ENCODE data around the gene GJB6.
A peak's percentile ranks its signal among the peaks of the same experiment; 100 is the strongest.

GJB6 gene

DNA sequence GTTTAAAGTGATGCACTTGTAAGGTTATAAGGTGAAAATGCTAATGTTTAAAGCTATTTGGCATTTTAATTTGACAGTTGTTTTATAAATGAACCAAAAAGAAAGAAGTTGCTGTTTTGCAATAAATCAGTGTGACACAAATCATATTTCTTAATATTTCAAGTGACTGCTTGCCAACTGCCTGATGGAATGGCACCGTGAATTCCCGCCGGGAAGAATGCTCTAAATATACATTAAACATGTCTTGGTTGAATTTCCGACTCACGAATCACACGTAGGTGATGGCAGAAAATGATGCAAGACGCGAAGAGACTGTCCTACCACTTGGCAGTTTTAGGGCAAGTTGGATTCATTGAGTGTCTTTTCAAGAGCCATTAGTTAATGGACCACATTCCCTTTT lies 36.3 kb downstream of the GJB6 start:
- no peak for DNase-seq (ENCODE audit: extremely low spot score)
- ChIA-PET CTCF (interaction anchor here (0.6 to 2.1 kb wide), 2 partner anchors 10 to 730 kb away, joined by 3 to 7 read pairs; no protein-coding TSS in a partner anchor), POLR2A (no interaction called here)
- TF ChIP-seq ARNT (IDR thresholded peaks at IDR 0.05) (no peak), FOXK2 (IDR thresholded peaks at IDR 0.05) (no peak), CTBP1 (IDR thresholded peaks at IDR 0.05; ENCODE audit: borderline replicate concordance) (no peak), NFRKB (IDR thresholded peaks at IDR 0.05) (no peak), TARDBP (IDR thresholded peaks at IDR 0.05) (no peak)

DNA sequence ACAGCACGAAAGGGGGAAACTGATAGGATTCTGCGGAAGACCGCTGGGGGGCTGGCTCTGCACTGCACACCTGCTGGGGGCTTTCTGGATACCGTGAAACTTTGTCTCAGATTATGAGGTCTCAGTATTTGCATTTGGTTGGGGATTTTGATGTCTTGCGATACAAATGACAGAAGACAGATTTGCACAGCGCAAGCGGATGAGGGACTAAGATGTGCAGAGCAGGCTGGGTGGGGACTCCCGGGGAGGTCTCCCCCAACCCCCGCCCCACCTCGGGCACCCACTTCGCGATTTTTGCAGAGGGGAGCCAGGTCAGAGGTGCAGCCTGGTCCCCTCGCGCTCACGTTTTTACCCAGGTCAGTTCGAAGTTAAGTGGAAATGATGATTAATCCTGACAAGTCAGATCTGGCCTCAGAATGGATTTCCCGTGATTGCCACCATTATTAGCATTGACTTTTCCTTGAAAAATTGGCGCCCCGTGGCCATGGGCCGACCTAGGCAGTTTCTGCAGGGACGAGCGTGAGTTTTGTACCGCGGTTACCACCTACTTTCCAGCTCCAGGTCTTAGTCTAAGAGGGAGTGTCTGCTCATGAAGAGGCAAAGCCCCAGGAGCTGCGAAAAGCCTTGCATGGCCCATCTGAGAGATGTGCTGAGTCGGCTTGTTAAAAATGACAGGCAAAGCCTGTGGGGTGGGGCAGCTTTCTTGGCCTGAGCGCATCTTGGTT lies 38.0 kb downstream of the GJB6 start:
- no peak for DNase-seq (ENCODE audit: extremely low spot score)
- CTCF ChIA-PET = no interaction called here
- no peak for TF ChIP-seq SP1 (IDR thresholded peaks at IDR 0.05)
- no peak for TF ChIP-seq NFRKB (IDR thresholded peaks at IDR 0.05)
- POLR2A ChIA-PET = no interaction called here

DNA sequence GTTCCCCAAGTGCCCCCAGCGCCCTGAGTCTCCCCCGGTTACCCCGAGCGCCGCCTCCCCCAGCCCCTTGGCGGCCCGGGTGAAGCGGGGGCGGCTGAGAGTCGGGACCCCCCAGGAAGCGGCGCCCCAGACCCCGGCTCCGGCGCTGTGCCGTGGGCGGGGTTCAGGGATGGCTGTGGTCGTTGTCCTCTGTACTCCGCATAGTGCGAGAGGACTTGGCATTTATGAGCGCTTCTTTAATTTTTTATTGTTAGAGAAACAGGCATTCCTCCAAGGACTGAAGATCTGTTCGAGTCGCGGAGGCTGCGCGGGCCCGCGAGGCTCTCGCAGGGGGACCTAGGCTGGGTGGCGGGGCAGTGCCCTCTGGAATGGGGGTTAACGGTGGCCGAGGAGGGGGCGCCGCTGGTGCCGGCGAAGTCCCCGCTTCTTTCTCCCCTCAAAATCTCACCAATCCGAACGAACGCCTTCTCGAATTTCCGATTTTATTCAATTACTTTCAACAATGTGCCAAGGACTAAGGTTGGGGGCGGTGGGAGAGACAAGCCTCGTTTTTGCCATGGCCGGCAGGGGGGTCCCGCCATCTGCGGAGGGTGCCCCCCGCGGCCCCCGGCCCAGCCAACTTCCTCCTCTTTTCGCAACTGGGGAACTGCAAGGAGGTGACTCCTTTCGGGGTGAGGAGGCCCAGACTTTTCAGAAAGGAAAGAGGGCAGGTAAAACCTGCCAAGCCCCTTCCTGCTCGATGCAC lies 38.8 kb downstream of the GJB6 start:
- ChIA-PET POLR2A (no interaction called here), CTCF (no interaction called here)
- DNase-seq (ENCODE audit: extremely low spot score) = no peak
- TF ChIP-seq ELF4 (IDR thresholded peaks at IDR 0.05) (no peak), ZNF384 (IDR thresholded peaks at IDR 0.05) (no peak), TARDBP (IDR thresholded peaks at IDR 0.05) (no peak), ARNT (IDR thresholded peaks at IDR 0.05) (no peak), BHLHE40 (IDR thresholded peaks at IDR 0.05; ENCODE audit: borderline replicate concordance) (no peak), LEF1 (IDR thresholded peaks at IDR 0.05; ENCODE audit: borderline replicate concordance) (no peak), NFRKB (IDR thresholded peaks at IDR 0.05) (no peak), SP1 (IDR thresholded peaks at IDR 0.05) (no peak), L3MBTL2 (conservative IDR thresholded peaks at IDR 0.05) (no peak), FOXA1 (IDR thresholded peaks at IDR 0.05) (no peak), FOXK2 (IDR thresholded peaks at IDR 0.05) (no peak), FOXM1 (IDR thresholded peaks at IDR 0.05; ENCODE audit: borderline replicate concordance) (no peak), CTBP1 (IDR thresholded peaks at IDR 0.05; ENCODE audit: borderline replicate concordance) (no peak), SUZ12 (IDR thresholded peaks at IDR 0.05) (no peak), HDGF (IDR thresholded peaks at IDR 0.05; ENCODE audit: borderline replicate concordance) (no peak)
- TF ChIP-seq, protein P1, sequence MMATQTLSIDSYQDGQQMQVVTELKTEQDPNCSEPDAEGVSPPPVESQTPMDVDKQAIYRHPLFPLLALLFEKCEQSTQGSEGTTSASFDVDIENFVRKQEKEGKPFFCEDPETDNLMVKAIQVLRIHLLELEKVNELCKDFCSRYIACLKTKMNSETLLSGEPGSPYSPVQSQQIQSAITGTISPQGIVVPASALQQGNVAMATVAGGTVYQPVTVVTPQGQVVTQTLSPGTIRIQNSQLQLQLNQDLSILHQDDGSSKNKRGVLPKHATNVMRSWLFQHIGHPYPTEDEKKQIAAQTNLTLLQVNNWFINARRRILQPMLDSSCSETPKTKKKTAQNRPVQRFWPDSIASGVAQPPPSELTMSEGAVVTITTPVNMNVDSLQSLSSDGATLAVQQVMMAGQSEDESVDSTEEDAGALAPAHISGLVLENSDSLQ (IDR thresholded peaks at IDR 0.05) = no peak

DNA sequence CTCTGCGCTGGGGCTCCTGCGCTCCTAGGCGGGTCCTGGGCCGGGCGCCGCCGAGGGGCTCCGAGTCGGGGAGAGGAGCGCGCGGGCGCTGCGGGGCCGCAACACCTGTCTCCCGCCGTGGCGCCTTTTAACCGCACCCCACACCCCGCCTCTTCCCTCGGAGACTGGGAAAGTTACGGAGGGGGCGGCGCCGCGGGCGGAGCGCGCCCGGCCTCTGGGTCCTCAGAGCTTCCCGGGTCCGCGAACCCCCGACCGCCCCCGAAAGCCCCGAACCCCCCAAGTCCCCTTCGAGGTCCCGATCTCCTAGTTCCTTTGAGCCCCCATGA lies 39.3 kb downstream of the GJB6 start, which contains the start of gene GJB2:
TSS of gene GJB2 (minus strand) at position 103 of the 326 bp plus-strand sequence. CDS start 3,357 bp downstream, outside the sequence.
- CTCF ChIA-PET = no interaction called here
- no peak for DNase-seq (ENCODE audit: extremely low spot score)
- TF ChIP-seq LEF1 (IDR thresholded peaks at IDR 0.05; ENCODE audit: borderline replicate concordance) (no peak), FOXA1 (IDR thresholded peaks at IDR 0.05) (no peak), TARDBP (IDR thresholded peaks at IDR 0.05) (no peak), FOXM1 (IDR thresholded peaks at IDR 0.05; ENCODE audit: borderline replicate concordance) (no peak), HDGF (IDR thresholded peaks at IDR 0.05; ENCODE audit: borderline replicate concordance) (no peak), BHLHE40 (IDR thresholded peaks at IDR 0.05; ENCODE audit: borderline replicate concordance) (no peak), L3MBTL2 (conservative IDR thresholded peaks at IDR 0.05) (no peak), ELF4 (IDR thresholded peaks at IDR 0.05) (no peak), ARNT (IDR thresholded peaks at IDR 0.05) (no peak), CTBP1 (IDR thresholded peaks at IDR 0.05; ENCODE audit: borderline replicate concordance) (no peak), FOXK2 (IDR thresholded peaks at IDR 0.05) (no peak), ZNF384 (IDR thresholded peaks at IDR 0.05) (no peak), SP1 (IDR thresholded peaks at IDR 0.05) (no peak)
- TF ChIP-seq, protein P1 (IDR thresholded peaks at IDR 0.05) = no peak
- POLR2A ChIA-PET = no interaction called here

DNA sequence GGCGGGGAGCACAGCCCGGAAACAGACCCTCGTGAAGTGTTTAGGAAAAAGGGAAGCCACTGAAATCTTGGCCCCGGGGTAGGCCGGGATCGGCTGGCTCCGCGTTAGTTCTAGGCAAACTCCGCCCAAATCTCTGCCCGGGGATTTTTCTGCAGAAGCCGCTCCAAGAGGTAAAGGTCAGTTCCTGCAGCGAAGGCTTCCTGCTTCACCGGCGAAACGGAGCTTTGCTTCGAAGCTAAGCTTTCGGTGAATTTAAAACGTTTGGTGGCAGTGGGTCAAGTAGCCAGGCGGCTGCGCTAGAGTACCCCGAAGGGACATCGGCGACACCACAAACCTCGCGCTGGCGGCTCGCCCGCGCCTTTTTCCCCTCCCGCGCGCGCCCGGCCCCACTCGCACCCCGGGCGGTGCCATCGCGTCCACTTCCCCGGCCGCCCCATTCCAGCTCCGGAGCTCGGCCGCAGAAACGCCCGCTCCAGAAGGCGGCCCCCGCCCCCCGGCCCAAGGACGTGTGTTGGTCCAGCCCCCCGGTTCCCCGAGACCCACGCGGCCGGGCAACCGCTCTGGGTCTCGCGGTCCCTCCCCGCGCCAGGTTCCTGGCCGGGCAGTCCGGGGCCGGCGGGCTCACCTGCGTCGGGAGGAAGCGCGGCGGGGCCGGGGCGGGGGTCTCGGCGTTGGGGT lies 39.8 kb downstream of the GJB6 start:
- DNase-seq (ENCODE audit: extremely low spot score) = peak; percentile 10
- ChIA-PET CTCF (interaction anchor here (1.2 kb wide), 1 partner anchor 296 kb away, joined by 3 read pairs; no protein-coding TSS in a partner anchor), POLR2A (no interaction called here)
- no peak for TF ChIP-seq TARDBP (IDR thresholded peaks at IDR 0.05)
- no peak for TF ChIP-seq HDGF (IDR thresholded peaks at IDR 0.05; ENCODE audit: borderline replicate concordance)
- no peak for TF ChIP-seq BHLHE40 (IDR thresholded peaks at IDR 0.05; ENCODE audit: borderline replicate concordance)
- 0 out of 2 replicates have a peak, but pooled peaks have one; percentile 37 for TF ChIP-seq L3MBTL2 (conservative IDR thresholded peaks at IDR 0.05)

DNA sequence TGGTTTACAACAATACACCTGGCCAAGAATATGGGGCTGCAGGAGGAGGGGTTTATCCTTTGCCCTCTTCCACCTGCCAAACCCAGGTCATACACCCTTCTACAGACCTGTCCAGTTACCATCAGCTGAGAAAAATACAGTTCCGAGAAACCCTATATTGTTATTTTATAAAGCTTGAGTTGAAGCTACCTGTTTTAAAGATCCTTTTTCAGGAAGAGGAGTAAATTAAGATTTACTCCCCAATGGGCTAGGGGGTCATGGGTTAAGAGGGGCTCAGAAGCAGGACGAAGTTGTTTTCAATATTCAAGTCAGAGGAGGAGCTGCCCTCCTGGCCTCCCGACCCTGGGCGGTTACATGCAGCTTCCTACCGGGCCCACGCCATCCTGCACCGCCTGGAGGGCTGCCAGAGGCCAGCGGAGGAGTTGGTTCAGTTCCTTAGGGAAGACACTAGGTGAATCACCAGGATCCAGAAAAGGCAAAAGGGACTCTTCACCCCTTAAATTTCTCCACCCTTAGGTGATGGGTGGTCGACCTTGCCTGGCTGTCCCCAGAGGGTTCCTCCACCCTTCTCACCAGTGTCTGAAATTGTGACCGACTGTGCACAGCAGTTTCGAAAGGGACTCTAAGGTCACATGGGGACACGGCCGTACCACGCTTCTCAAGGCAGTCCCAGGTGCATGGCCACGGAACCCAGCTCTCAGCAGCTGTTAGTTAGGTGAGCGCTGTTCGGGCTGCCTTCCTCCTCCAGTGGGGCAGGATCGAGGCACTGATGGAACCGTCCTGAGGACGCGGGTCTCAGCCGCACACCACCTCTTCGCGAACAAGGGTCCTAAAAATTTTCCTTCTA lies 40.6 kb downstream of the GJB6 start:
- CTCF ChIA-PET = interaction anchor here (0.7 to 1.2 kb wide), 2 partner anchors 11 to 297 kb away, joined by 3 read pairs; no protein-coding TSS in a partner anchor
- DNase-seq (ENCODE audit: extremely low spot score) = no peak
- TF ChIP-seq L3MBTL2 (conservative IDR thresholded peaks at IDR 0.05) (no peak), LEF1 (IDR thresholded peaks at IDR 0.05; ENCODE audit: borderline replicate concordance) (no peak), BHLHE40 (IDR thresholded peaks at IDR 0.05; ENCODE audit: borderline replicate concordance) (no peak), HDGF (IDR thresholded peaks at IDR 0.05; ENCODE audit: borderline replicate concordance) (no peak), CTBP1 (IDR thresholded peaks at IDR 0.05; ENCODE audit: borderline replicate concordance) (no peak), TARDBP (IDR thresholded peaks at IDR 0.05) (no peak), ARNT (IDR thresholded peaks at IDR 0.05) (no peak), ELF4 (IDR thresholded peaks at IDR 0.05) (no peak), SP1 (IDR thresholded peaks at IDR 0.05) (no peak), FOXK2 (IDR thresholded peaks at IDR 0.05) (no peak), SUZ12 (IDR thresholded peaks at IDR 0.05) (no peak), FOXM1 (IDR thresholded peaks at IDR 0.05; ENCODE audit: borderline replicate concordance) (no peak), NFRKB (IDR thresholded peaks at IDR 0.05) (no peak), ZNF384 (IDR thresholded peaks at IDR 0.05) (no peak), FOXA1 (IDR thresholded peaks at IDR 0.05) (no peak)
- TF ChIP-seq, protein P1 (IDR thresholded peaks at IDR 0.05) = no peak
- POLR2A ChIA-PET = interaction anchor here (1.0 kb wide), 1 partner anchor 64 kb away, joined by 3 read pairs; no protein-coding TSS in a partner anchor

Data from HEK293T (cell line).